ENCODE measurements around the gene LDLRAD4.

LDLRAD4 gene

DNA sequence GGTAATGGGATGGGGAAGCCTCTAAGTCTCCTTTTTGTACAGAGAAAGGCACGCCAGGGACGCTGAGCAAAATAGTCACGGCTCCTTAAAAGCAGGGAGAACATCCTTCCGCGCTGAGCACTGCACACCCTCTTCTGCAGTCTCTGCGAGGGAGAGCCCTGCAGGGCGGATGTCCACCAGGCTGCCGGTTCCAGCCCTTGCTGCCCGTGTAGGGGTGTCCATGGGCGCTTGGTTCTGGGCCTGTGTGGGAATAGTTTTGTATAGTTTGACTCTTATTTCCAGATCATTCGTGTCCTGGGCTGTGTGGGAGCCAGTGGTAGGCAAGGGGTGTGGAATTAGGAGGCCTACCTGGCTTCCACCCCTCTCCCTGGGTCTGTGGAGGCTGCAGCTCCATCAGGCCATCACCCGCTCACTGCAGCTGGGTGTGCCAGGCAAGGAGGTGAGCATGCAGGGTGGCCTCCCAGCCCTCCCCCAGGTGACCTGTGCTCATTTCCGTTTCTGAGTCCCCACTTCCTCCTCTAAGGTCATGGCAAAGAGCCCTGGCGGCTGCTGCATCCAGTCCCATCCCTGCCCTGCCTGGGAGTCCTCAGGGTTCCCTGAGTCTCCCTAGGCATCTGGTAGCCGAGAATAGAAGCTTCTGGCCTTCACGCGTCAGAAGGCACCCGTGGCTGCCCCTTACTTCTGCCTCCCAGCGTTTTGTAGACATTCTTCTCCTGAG, 202.6 kb downstream of the LDLRAD4 start:
- TF ChIP-seq, protein P1, sequence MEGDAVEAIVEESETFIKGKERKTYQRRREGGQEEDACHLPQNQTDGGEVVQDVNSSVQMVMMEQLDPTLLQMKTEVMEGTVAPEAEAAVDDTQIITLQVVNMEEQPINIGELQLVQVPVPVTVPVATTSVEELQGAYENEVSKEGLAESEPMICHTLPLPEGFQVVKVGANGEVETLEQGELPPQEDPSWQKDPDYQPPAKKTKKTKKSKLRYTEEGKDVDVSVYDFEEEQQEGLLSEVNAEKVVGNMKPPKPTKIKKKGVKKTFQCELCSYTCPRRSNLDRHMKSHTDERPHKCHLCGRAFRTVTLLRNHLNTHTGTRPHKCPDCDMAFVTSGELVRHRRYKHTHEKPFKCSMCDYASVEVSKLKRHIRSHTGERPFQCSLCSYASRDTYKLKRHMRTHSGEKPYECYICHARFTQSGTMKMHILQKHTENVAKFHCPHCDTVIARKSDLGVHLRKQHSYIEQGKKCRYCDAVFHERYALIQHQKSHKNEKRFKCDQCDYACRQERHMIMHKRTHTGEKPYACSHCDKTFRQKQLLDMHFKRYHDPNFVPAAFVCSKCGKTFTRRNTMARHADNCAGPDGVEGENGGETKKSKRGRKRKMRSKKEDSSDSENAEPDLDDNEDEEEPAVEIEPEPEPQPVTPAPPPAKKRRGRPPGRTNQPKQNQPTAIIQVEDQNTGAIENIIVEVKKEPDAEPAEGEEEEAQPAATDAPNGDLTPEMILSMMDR (IDR thresholded peaks at IDR 0.05) = no peak

DNA sequence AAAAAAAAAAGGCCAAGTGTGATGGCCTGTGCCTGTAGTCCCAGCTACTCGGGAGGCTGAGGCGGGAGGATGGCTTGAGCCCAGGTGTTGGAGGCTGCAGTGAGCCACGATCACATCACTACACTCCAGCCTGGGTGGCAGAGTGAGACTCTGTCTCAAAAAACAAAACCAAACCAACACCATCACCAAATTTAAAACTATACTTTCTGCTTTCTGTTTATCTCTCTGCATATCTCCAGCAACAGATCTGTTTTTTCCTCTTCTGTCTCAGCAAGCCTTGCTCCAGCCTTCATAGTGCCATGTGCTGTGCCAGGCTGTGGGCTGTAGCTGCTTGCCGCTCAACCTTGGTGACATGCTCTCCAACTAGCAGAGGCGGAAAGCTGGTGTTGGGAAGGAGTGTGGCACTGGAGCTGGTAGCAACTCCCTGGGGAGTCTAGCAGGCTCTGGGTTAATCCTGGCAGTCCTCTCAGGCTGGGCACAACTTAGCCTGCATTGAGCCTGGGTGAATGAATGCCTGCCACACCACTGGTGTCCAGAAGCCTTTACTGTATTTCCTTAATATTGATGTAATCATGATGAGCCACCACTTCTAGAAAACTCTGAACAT, 204.1 kb downstream of the LDLRAD4 start:
- TF ChIP-seq, protein P1 (IDR thresholded peaks at IDR 0.05) = no peak

DNA sequence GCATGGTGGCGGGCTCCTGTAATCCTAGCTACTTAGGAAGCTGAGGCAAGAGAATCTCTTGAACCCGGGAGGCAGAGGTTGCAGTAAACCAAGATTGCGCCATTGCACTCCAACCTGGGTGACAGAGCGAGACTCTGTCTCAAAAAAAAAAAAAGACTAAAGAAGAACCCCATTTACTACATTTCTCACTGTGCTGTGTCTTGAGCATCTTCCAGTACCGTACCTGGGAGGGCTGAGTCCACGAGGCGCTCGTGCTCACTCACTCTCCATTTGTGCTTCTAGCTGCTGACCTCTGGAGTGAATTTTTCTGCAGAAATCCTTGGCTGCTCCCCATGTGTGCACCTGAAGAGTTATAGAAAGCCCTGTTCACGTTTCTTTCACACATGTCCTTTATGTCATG, 204.8 kb downstream of the LDLRAD4 start:
- TF ChIP-seq, protein P1 (IDR thresholded peaks at IDR 0.05) = no peak

DNA sequence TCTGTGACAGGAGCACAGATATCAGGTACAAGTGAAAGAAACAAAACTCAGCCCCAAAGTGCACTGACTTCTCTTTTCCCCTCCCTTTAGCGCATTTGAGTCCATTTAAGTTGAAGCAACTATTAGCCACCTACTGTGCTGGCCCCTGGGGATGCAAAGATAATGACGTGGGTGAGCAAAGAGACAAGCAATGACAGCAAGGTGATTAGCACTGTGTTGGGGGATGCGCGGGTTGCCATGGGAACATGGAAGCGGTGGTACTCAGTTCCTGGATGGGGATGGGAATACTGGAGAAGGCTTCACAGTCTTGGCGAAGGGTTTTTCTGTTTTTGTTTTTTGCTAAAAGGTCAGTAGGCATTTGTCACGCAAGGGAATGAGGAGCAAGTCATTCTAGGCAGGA, 205.8 kb downstream of the LDLRAD4 start:
- TF ChIP-seq, protein P1 (IDR thresholded peaks at IDR 0.05) = no peak

DNA sequence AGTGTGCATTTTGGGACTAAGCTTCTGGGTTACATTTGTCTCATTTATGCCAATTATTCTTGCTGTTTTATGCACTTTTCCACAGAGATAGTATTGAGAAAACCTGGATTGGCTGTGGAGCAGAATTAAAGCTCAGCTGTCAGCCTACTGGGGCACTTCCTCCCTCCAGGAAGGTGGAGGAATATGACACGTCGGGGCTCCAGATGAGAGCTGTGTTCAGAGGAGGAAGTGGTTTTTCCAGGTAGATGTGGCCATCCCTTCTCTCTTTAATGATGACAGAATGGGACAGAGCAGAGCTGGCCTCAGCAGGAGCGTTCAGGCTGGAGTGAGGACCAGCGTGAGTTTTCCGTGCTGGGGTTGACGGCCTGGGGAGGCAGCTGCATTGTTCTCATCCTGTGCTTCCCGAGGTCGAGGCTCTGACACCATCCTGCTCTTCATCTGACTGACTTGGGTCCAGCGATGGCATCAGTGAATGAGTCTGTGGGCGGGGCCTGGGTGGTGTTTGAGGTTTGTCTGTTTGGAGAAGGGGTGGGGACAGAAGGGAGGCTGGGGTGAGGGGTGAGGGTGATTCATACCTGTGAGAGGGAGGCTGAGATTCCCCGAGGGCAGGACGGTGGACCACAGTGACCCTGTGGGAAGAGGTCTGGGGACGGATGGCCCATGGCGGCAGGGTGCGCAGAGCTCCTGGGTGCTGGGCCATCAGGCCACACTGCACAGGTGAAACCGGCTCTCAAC, 207.0 kb downstream of the LDLRAD4 start:
- TF ChIP-seq, protein P1 (IDR thresholded peaks at IDR 0.05) = no peak

DNA sequence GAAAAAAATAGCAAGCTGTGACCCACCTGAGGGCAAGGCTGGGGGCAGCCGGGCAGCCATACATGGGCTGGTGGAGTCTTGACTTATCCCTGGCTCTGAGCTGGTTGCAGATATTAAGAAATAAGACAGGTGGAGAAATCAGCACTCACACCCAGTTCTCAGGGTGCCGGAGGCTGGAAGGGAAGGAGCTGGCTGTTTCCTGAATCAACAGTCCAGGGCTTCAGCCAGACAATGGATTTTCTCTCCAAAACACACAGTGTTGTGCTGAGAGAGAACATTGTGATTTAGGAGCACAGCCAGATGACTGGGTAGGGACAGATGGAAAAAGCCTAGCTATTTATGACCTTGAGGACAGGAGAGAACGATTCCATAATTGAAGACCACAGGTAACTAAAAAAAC, 208.8 kb downstream of the LDLRAD4 start:
- TF ChIP-seq, protein P1 (IDR thresholded peaks at IDR 0.05) = no peak

DNA sequence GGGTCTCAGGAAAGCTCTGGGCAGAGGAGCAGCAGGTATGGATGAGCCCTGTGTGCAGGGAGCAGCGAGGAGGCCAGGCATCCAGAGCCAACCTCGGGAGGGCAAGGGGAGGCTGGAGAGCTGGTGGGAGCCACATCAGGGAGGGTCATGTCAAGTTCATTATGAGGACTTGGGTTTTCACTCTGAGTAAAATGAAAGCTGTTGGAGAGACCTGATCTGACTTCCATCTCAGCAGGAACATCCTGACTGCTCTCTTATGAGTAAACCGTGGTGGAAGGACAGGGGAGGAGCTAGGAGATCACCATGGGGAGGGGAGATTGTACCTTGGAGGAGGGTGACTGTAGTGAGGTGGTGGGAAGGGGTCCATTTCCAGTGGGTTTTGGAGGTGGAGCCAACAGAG, 209.8 kb downstream of the LDLRAD4 start:
- TF ChIP-seq, protein P1 (IDR thresholded peaks at IDR 0.05) = no peak
